H1 (cell line): ENCODE results near the gene TMPRSS9. TPM values are rescaled to one million over a fixed set of nuclear protein-coding genes. Genes with fewer than 3 reads are reported as not detected.

Experiments used
- CTCF ChIA-PET: fragments of 300-600 bp; sonication (Branson Sonifier 250); formaldehyde crosslinking; loops from one replicate; lab custom pipeline; 2021; ENCODE audit not compliant: partially characterized antibody; lab: Charles Lee
- POLR2A ChIA-PET: fragments of 300-600 bp; sonication (Branson Sonifier 250); formaldehyde crosslinking; loops from one replicate; lab custom pipeline; 2021; ENCODE audit warnings: inconsistent platforms; ENCODE audit not compliant: partially characterized antibody; lab: Charles Lee
- DNase-seq, 2 experiments: peaks; one replicate each; pipeline versions ENCODE4 v3.0.0 to v3.0.0-alpha.2; 2010 to 2022; ENCODE audit warnings: low spot score in 2 of 2, low read depth in 1 of 2, mixed read lengths in 1 of 2
- FAIRE-seq: peaks from 2 replicates; lab custom pipeline; 2011; peaks lifted over from hg19 to GRCh38; lab: Jason Lieb, UNC
- H2AFZ ChIP-seq: 2 replicates; pipeline ENCODE4 v1.8.1; 2012; ENCODE audit warnings: low read length, inconsistent platforms
- H2AK5ac ChIP-seq: 2 replicates; pipeline ENCODE4 v1.6.1; 2013; ENCODE audit warnings: low read depth, low read length
- H2BK120ac ChIP-seq: replicated peaks from 2 replicates; pipeline ENCODE3; 2013; ENCODE audit warnings: low read depth, low read length, inconsistent platforms
- H2BK12ac ChIP-seq: 2 replicates; pipeline ENCODE4 v1.6.1; 2013; ENCODE audit warnings: low read depth, low read length
- H2BK15ac ChIP-seq: 2 replicates; pipeline ENCODE4 v1.6.1; 2013; ENCODE audit warnings: low read length
- H2BK20ac ChIP-seq: 2 replicates; pipeline ENCODE4 v1.6.1; 2013; ENCODE audit warnings: low read length
- H2BK5ac ChIP-seq: 2 replicates; pipeline ENCODE4 v1.6.1; 2013; ENCODE audit warnings: low read depth, low read length
- H3K14ac ChIP-seq: 2 replicates; pipeline ENCODE4 v1.6.1; 2013; ENCODE audit warnings: inconsistent platforms; ENCODE audit not compliant: insufficient read length
- H3K18ac ChIP-seq: 2 replicates; pipeline ENCODE4 v1.6.1; 2013; ENCODE audit warnings: low read length; ENCODE audit errors: extremely low read depth
- H3K23ac ChIP-seq: 2 replicates; pipeline ENCODE4 v1.6.1; 2013; ENCODE audit warnings: inconsistent platforms; ENCODE audit not compliant: insufficient read length
- H3K23me2 ChIP-seq: 2 replicates; pipeline ENCODE4 v1.6.1; 2013; ENCODE audit warnings: low read depth, low read length
- H3K27ac ChIP-seq: 2 replicates; pipeline ENCODE4 v1.6.1; 2011; ENCODE audit warnings: low read depth, low read length, inconsistent platforms
- H3K27me3 ChIP-seq, 4 experiments: replicated peaks in 1 of 4; 1 replicate in 1 of 4; 2 replicates in 3 of 4; pipeline versions ENCODE4 v1.6.1 to v1.8.1; 2011 to 2013; ENCODE audit warnings: low read length in 3 of 4, mild to moderate bottlenecking in 3 of 4, inconsistent platforms in 2 of 4, mixed read lengths in 2 of 4, moderate library complexity in 1 of 4; ENCODE audit not compliant: control insufficient read depth in 3 of 4, insufficient read depth in 3 of 4; ENCODE audit errors: extremely low read depth in 1 of 4
- H3K36me3 ChIP-seq, 4 experiments: 2 replicates each; pipeline versions ENCODE4 v1.6.1 to v1.8.1; 2011 to 2013; ENCODE audit warnings: mild to moderate bottlenecking in 4 of 4, low read length in 3 of 4, moderate library complexity in 2 of 4, control low read depth in 1 of 4, inconsistent platforms in 1 of 4; ENCODE audit not compliant: insufficient read depth in 4 of 4, control insufficient read depth in 2 of 4
- H3K4ac ChIP-seq: replicated peaks from 2 replicates; pipeline ENCODE3; 2013; ENCODE audit warnings: low read length, low read depth, mixed read lengths, inconsistent platforms; ENCODE audit not compliant: insufficient read length
- H3K4me1 ChIP-seq, 4 experiments: replicated peaks in 1 of 4; 1 replicate in 1 of 4; 2 replicates in 3 of 4; pipeline versions ENCODE4 v1.6.1 to v1.8.1; 2011 to 2013; ENCODE audit warnings: low read length in 3 of 4, inconsistent platforms in 2 of 4, mixed read lengths in 1 of 4; ENCODE audit not compliant: insufficient read depth in 4 of 4, control insufficient read depth in 3 of 4
- H3K4me2 ChIP-seq, 2 experiments: 2 replicates each; pipeline versions ENCODE4 v1.6.1 to v1.8.1; 2011 to 2013; ENCODE audit warnings: low read depth in 2 of 2, low read length in 2 of 2, control low read depth in 1 of 2, inconsistent platforms in 1 of 2, mild to moderate bottlenecking in 1 of 2; ENCODE audit not compliant: insufficient read depth in 1 of 2
- H3K4me3 ChIP-seq, 4 experiments: fragments of 200-600, 300-600 bp in 1 of 4; sonication (generic), shearing (Covaris generic), sonication (Bioruptor Twin) in 1 of 4; 2 replicates each; pipeline versions ENCODE4 v1.5.1 to v1.8.1; 2011 to 2016; ENCODE audit warnings: low read length in 4 of 4, low read depth in 3 of 4, control low read depth in 2 of 4, inconsistent platforms in 2 of 4, mild to moderate bottlenecking in 2 of 4, mixed read lengths in 1 of 4, moderate library complexity in 1 of 4; ENCODE audit not compliant: insufficient read depth in 2 of 4; ENCODE audit errors: extremely low read depth in 1 of 4
- H3K56ac ChIP-seq: replicated peaks from 2 replicates; pipeline ENCODE3; 2013; ENCODE audit warnings: low read depth, mild to moderate bottlenecking, mixed read lengths, low read length, inconsistent platforms; ENCODE audit not compliant: insufficient read length
- H3K79me1 ChIP-seq: 2 replicates; pipeline ENCODE4 v1.6.1; 2013; ENCODE audit warnings: low read depth, low read length, control low read depth
- H3K79me2 ChIP-seq, 2 experiments: 2 replicates each; pipeline versions ENCODE4 v1.6.1 to v1.8.1; 2012 to 2013; ENCODE audit warnings: low read length in 2 of 2, mild to moderate bottlenecking in 2 of 2, inconsistent platforms in 1 of 2; ENCODE audit not compliant: insufficient read depth in 2 of 2, control insufficient read depth in 1 of 2
- H3K9ac ChIP-seq, 4 experiments: replicated peaks in 1 of 4; 1 replicate in 1 of 4; 2 replicates in 3 of 4; pipeline versions ENCODE4 v1.6.1 to v1.8.1; 2011 to 2013; ENCODE audit warnings: low read depth in 3 of 4, low read length in 3 of 4, control low read depth in 2 of 4, mild to moderate bottlenecking in 2 of 4, moderate library complexity in 2 of 4, inconsistent platforms in 1 of 4; ENCODE audit errors: extremely low read depth in 1 of 4
- H3K9me3 ChIP-seq, 2 experiments: 2 replicates each; pipeline versions ENCODE4 v1.6.1 to v1.8.1; 2012 to 2013; ENCODE audit warnings: mild to moderate bottlenecking in 2 of 2, moderate library complexity in 2 of 2, control low read depth in 1 of 2, inconsistent platforms in 1 of 2, low read depth in 1 of 2, low read length in 1 of 2, mixed read lengths in 1 of 2; ENCODE audit not compliant: insufficient read depth in 2 of 2
- H4K20me1 ChIP-seq, 2 experiments: replicated peaks in 1 of 2; 2 replicates each; pipeline versions ENCODE3 to v1.8.1; 2011 to 2013; ENCODE audit warnings: inconsistent platforms in 2 of 2, low read length in 2 of 2, mild to moderate bottlenecking in 1 of 2; ENCODE audit not compliant: insufficient read depth in 2 of 2, control insufficient read depth in 1 of 2
- H4K5ac ChIP-seq: 2 replicates; pipeline ENCODE4 v1.6.1; 2013; ENCODE audit warnings: low read length, low read depth, mixed read lengths, inconsistent platforms; ENCODE audit not compliant: insufficient read length
- H4K8ac ChIP-seq: 2 replicates; pipeline ENCODE4 v1.8.0; 2013; ENCODE audit warnings: mild to moderate bottlenecking, moderate library complexity, low read length, inconsistent platforms; ENCODE audit not compliant: insufficient read depth; ENCODE audit errors: extremely low read depth
- H4K91ac ChIP-seq: replicated peaks from 2 replicates; pipeline ENCODE3; 2013; ENCODE audit warnings: low read length, mixed read lengths, inconsistent platforms; ENCODE audit not compliant: insufficient read length
- ATF3 ChIP-seq: IDR thresholded peaks from 2 replicates; pipeline ENCODE4 v1.6.1; 2011; ENCODE audit warnings: low read depth, mild to moderate bottlenecking, low read length; ENCODE audit not compliant: insufficient read depth
- BRCA1 ChIP-seq: IDR thresholded peaks from 2 replicates; pipeline ENCODE4 v1.6.1; 2012; ENCODE audit warnings: low read depth, low read length, improper control_type of control experiment
- CTBP2 ChIP-seq: IDR thresholded peaks from 2 replicates; pipeline ENCODE4 v1.7.0; 2011; ENCODE audit warnings: borderline replicate concordance, mild to moderate bottlenecking, moderate library complexity, mixed read lengths, low read length; ENCODE audit not compliant: insufficient read depth, insufficient read length
- HDAC6 ChIP-seq: IDR thresholded peaks from one replicate; pipeline ENCODE4 v1.7.1; 2012; ENCODE audit warnings: low read depth, mild to moderate bottlenecking, inconsistent platforms, low read length, moderate library complexity
- POU5F1 ChIP-seq: IDR thresholded peaks from 2 replicates; pipeline ENCODE4 v1.6.1; 2011; ENCODE audit warnings: low read depth, mild to moderate bottlenecking, low read length, moderate library complexity
- RBBP5 ChIP-seq: IDR thresholded peaks from 2 replicates; pipeline ENCODE4 v1.7.1; 2012; ENCODE audit warnings: low read depth, mild to moderate bottlenecking, inconsistent platforms, low read length, moderate library complexity, borderline replicate concordance
- RNF2 ChIP-seq: fragments of 200-900, 300-1000 bp; sonication (generic); IDR thresholded peaks from 2 replicates; pipeline ENCODE4 v1.7.1; 2016; ENCODE audit warnings: borderline replicate concordance, low read depth, mild to moderate bottlenecking, antibody characterized with exemption, low read length; ENCODE audit not compliant: poor library complexity, severe bottlenecking; ENCODE audit errors: missing control alignments
- TBP ChIP-seq: IDR thresholded peaks from 2 replicates; pipeline ENCODE4 v1.6.1; 2011; ENCODE audit warnings: low read depth, low read length, improper control_type of control experiment
- TCF12 ChIP-seq: IDR thresholded peaks from 2 replicates; pipeline ENCODE4 v1.6.1; 2011; ENCODE audit warnings: low read depth, mild to moderate bottlenecking, low read length
- WGBS, 2 experiments: shearing (Covaris generic) in 1 of 2; methylation state at CpG; one replicate each; pipeline versions ENCODE4 v1.1.6 to v1.1.7; 2013 to 2015; ENCODE audit warnings: low lambda C conversion rate in 2 of 2, mixed read lengths in 2 of 2, inconsistent platforms in 1 of 2, low coverage in 1 of 2, missing lambda C conversion rate in 1 of 2; ENCODE audit not compliant: insufficient replicate concordance in 2 of 2, insufficient coverage in 1 of 2, insufficient read length in 1 of 2; ENCODE audit errors: extremely low coverage in 1 of 2, missing lambda C conversion rate in 1 of 2; 5-methylcytosine and 5-hydroxymethylcytosine counted together
- polyA plus RNA-seq, 7 experiments: library from polyadenylated mRNA; depleted of rRNA in 3 of 7; stranded (reverse) in 5 of 7; unstranded in 2 of 7; fragments of >200 nt in 5 of 7; fragments of 200-250 nt in 2 of 7; gene quantifications; 1 replicate in 5 of 7; 2 replicates in 1 of 7; 4 replicates in 1 of 7; pipeline versions ENCODE4 v1.2.1 to v1.2.3, GENCODE V29; 2011 to 2013; ENCODE audit warnings: missing spikeins in 2 of 7, mixed read lengths in 2 of 7
- total RNA-seq: library from RNA; stranded (reverse); fragmentation: NEBNext Ultra II Directional; extraction: Animal tissue kit (Norgen Biotek cat#: 25700); gene quantifications from 2 replicates; pipeline ENCODE4 v1.2.1, GENCODE V29; 2021

TMPRSS9 gene
- total and polyA plus RNA-seq, 2 of the 8 experiments (the other 6 are each of a cell fraction or from before 2014, with no cell fraction given) = 0.15 to 0.19 TPM

DNA sequence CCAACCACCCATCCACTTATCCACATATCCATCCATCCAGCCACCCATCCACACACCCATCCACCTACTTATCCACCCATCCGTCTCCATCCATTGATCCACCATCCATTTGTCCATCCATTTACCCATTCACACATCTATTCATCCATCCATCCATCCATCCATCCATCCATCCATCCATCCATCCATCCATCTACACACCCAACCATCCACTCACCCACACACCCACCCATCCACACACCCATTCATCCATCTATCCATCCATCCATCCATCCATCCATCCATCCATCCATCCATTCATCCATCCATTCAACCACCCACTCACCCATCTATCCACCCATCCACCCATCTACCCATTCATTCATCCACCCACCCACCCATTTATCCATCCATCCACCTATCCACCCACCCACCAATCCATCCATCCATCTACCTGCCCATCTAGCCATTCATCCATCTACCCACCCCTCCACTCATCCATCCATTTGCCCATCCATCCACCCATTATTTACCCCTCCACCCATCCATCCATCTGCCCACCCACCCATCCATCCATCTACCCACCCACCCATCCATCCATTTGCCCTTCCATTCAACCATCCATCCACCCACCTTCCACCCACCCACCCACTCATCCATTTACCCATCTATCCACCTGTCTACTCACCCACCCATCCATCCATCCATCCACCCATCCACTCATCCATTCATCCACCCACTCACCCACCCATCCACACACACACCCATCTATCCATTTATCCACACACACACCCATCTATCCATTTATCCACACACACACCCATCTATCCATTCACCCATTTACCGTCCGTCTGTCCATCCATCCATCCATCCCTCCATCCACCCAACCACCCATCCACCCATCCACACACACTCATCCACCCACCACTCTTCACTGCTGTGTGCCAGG, 2.5 kb upstream of the TMPRSS9 start:
- H3K27ac ChIP-seq = no peak overlapping the region
- H3K14ac ChIP-seq = no peak overlapping the region

More for the DNA sequence above, 2.5 kb upstream of the TMPRSS9 start:
- H3K4me2 ChIP-seq = no peak overlapping the region
- H3K79me1 ChIP-seq = no peaks in the 10 kb centered on the region
- H4K5ac ChIP-seq = no peak overlapping the region
- H2AK5ac ChIP-seq = no peak overlapping the region
- POLR2A ChIA-PET = interaction anchor here (0.7 kb wide), 1 partner anchor 1376 kb away, joined by 3 read pairs; no protein-coding TSS in a partner anchor
- H3K23ac ChIP-seq = no peak overlapping the region
- H2BK20ac ChIP-seq = no peak overlapping the region
- peaks cover 0 to 7% (median 0%) of the 10 kb centered on the region in 4 experiments; a peak in 2 of 8 replicates for H3K36me3 ChIP-seq
- H4K91ac ChIP-seq = no peak overlapping the region
- no peak for TF ChIP-seq BRCA1
- TF ChIP-seq RNF2 = no peak
- no peak for TF ChIP-seq CTBP2
- TF ChIP-seq TCF12 = no peak
- TF ChIP-seq HDAC6 = no peak
- no peak for TF ChIP-seq TBP
- TF ChIP-seq ATF3 = no peak
- no peak for TF ChIP-seq POU5F1
- TF ChIP-seq RBBP5 = no peak
- TF ChIP-seq, all 59 proteins: peak for 0
- Histone ChIP-seq H3K4me3 (no peak overlapping the region), H3K9ac (no peak overlapping the region), H4K8ac (no peak overlapping the region), H4K20me1 (peaks cover 0 to 11% of the 10 kb centered on the region in 2 experiments), H3K79me2 (no peaks in the 10 kb centered on the region), H2BK15ac (no peak overlapping the region), H3K56ac (peak overlapping the region; percentile 86), H2BK120ac (no peak overlapping the region), H3K9me3 (no peaks in the 10 kb centered on the region), H3K23me2 (peaks cover 26% of the 10 kb centered on the region), H2AFZ (no peak overlapping the region), H2BK12ac (no peak overlapping the region), H3K4me1 (peaks cover 0 to 4% (median 0%) of the 10 kb centered on the region in 4 experiments; a peak in 1 of 7 replicates), H3K27me3 (peaks cover 0 to 8% (median 3%) of the 10 kb centered on the region in 4 experiments; a peak in 5 of 7 replicates), H2BK5ac (no peak overlapping the region), H3K18ac (no peak overlapping the region), H3K4ac (no peak overlapping the region)
- DNase-seq = no peak
- 89 to 100% methylated on average over 2 to 3 of the region's 3 CpGs for WGBS, 2 experiments
- CTCF ChIA-PET = no interaction called here
- FAIRE-seq = no peak
